Bronchial epithelial cell (primary cell): ENCODE data around the gene ABCA1. TPM values are rescaled to one million over a fixed set of nuclear protein-coding genes. Genes with fewer than 3 reads are reported as not detected.

Source experiments
- DNase-seq: peaks from one replicate; pipeline ENCODE4 v3.0.0-alpha.2; 2010; ENCODE audit warnings: low read depth
- FAIRE-seq: peaks from 2 replicates; lab custom pipeline; 2011; peaks lifted over from hg19 to GRCh38; lab: Jason Lieb, UNC
- H3K27me3 ChIP-seq: 2 replicates; pipeline ENCODE4 v1.5.1; 2011; ENCODE audit warnings: low read length; ENCODE audit not compliant: control insufficient read depth, insufficient read depth
- H3K36me3 ChIP-seq: 2 replicates; pipeline ENCODE4 v1.5.1; 2011; ENCODE audit warnings: low read length; ENCODE audit not compliant: control insufficient read depth, insufficient read depth
- H3K4me3 ChIP-seq: 2 replicates; pipeline ENCODE4 v1.5.1; 2011; ENCODE audit warnings: mild to moderate bottlenecking, low read depth, low read length, control low read depth
- CTCF ChIP-seq: IDR thresholded peaks from 2 replicates; pipeline ENCODE4 v1.5.1; 2011; ENCODE audit warnings: mild to moderate bottlenecking, moderate library complexity, low read length, control low read depth, inconsistent platforms; ENCODE audit not compliant: insufficient read depth, severe bottlenecking
- total RNA-seq: library from RNA; depleted of rRNA; stranded (reverse); fragments of >200 nt; gene quantifications from 2 replicates; pipeline ENCODE4 v1.2.1, GENCODE V29; 2014

Gene ABCA1
- total RNA-seq, 1 donor from 2014 or later, result 34.2 TPM

GRCh38 chr9:104802906-104803305 is 125.0 kb downstream of the ABCA1 start:
- no peak for DNase-seq
- no peaks in the 10 kb centered on the region for H3K27me3 ChIP-seq
- no peak for FAIRE-seq
- no peak overlapping the region for H3K4me3 ChIP-seq
- peaks cover 8% of the 10 kb centered on the region for H3K36me3 ChIP-seq
- no peak for TF ChIP-seq CTCF

GRCh38 chr9:104802110-104802509 is 125.8 kb downstream of the ABCA1 start:
- Histone ChIP-seq H3K27me3 (no peaks in the 10 kb centered on the region), H3K4me3 (no peak overlapping the region), H3K36me3 (peaks cover 8% of the 10 kb centered on the region)
- FAIRE-seq (no peak), DNase-seq (no peak)
- TF ChIP-seq CTCF, result no peak

- no peak for TF ChIP-seq CTCF
- Histone ChIP-seq H3K36me3 (peaks cover 8% of the 10 kb centered on the region), H3K27me3 (no peaks in the 10 kb centered on the region), H3K4me3 (no peak overlapping the region)
- no peak for FAIRE-seq
- no peak for DNase-seq
These were observed 127.7 kb downstream of the ABCA1 start for GRCh38 chr9:104800068-104800785.

GRCh38 chr9:104798209-104798995 is 129.6 kb downstream of the ABCA1 start:
- TF ChIP-seq CTCF, result no peak
- no peak for FAIRE-seq
- DNase-seq, result no peak
- no peak overlapping the region for H3K4me3 ChIP-seq
- H3K27me3 ChIP-seq, result no peaks in the 10 kb centered on the region
- H3K36me3 ChIP-seq, result peaks cover 8% of the 10 kb centered on the region

GRCh38 chr9:104795857-104796256 is 132.1 kb downstream of the ABCA1 start:
- TF ChIP-seq CTCF, result no peak
- DNase-seq, result no peak
- H3K36me3 ChIP-seq, result peaks cover 3% of the 10 kb centered on the region
- FAIRE-seq, result no peak
- no peaks in the 10 kb centered on the region for H3K27me3 ChIP-seq
- H3K4me3 ChIP-seq, result no peak overlapping the region
